Colon (tissue), 2 donors: ENCODE results near the gene EARS2.
"Not testable (repeated sequence)": the region's sequence is repeated elsewhere in the genome, so short reads cannot be mapped to it uniquely, and the experiment has no call there.

Source experiments
- FAIRE-seq: peaks from 2 replicates; lab custom pipeline; 2012; peaks lifted over from hg19 to GRCh38; lab: Jason Lieb, UNC
- donor health status: control.
- donor health status: control.

The EARS2 gene

DNA sequence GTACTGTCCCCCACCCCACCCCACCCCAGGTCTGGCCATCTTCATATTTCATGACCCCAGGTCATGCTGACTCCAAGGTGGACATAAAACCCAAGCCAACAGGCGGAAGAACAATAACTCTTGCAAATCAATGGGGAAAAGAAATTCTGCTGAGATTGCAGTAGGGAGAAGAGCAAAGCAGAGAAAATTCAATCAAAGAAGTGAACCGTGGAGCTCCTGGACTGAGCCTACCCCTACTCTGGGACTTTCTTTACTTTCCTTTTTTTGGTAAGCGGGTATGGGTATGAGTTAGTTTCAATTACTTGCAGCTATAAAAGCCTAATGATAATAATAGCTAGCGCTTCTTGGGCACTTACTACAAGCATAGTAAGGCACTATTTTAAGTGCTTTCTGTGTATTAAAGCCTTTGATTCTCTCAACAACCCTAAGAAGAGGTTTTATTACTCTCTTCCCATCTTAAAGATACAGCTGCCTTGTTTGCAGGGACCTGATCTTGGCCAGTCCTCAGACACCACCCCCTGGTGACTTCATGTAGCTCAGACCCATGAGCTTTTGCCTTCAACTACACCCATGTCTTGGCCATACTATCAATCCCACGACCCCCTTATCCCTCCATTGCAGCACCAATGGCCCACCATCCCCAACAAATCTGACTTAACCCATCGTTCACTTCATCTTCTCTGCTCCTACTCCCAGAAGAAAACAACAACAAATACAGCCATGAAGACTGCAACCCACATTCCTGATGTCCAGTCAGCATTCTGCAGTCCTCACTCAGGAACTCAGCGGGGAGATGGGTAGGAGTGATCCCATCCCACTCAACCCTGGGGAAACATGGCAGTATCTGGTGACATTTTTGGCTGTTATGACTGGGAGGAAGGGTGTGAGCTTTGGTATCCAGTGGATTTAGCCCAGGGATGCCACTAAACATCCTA is 51.2 kb downstream of the EARS2 start:
- no peak for FAIRE-seq

DNA sequence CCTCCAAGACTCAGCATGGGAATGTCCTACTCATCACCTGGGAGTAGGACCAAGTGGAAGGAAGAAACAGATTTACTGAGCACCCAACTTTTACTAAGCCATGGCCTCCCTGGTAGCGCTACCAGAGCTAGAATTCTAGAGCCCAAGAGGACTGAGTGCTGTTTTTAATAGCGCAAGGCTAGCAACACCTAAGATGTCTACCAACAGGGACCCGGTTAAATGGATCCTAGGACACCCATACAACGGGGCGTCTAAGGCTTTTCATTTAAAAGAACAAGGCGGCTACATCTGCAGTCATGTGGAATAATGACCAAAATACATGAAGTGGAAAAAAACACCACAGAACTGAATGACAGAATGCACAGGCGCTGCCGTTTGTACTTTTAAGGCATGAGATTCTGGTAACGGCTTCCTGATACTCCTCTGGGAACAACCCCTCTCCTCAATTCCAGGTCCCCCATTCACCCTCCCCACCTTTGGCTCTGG is 51.9 kb downstream of the EARS2 start:
- no peak for FAIRE-seq

GRCh38 chr16:23504453-23505179 is 52.5 kb downstream of the EARS2 start:
- no peak for FAIRE-seq

DNA sequence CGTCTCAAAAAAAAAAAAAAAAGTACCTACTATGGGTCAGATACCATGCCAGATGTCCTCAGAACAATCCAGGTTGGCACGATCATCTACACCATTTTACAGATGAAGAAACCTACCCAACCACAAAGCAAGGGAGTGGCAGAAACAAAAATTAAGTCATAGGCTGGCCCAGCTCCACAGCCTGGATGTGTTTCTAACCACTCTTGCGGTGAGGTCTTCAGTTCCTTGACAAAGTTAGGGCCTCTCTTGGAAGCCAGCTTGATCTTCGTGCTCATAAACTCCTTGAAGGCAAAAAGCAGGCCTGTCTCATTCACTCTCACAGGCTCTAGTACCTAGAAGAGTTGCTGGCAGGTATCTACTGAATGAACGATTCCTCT is 53.1 kb downstream of the EARS2 start:
- no peak for FAIRE-seq

DNA sequence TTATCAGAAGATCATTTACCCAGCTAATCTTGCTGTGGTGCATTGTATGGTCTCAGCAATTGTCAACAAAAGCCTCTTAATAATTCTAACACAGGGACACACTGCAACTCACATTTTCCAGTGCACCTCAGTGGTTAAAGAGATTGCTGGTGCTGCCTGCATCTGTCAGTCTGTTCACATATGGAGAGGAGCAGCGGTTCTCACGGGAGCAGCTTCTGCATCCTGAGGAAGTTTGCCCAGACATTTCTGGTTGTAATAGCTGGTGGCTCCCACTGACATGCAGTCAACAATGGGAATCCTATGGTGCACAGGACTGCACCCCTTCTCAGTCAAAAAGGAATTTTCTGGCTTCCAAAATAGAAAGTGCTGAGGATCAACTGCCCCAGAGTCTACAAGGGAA is 54.7 kb downstream of the EARS2 start:
- FAIRE-seq = no peak

GRCh38 chr16:23501291-23501690 is 55.9 kb downstream of the EARS2 start:
- FAIRE-seq = no peak

DNA sequence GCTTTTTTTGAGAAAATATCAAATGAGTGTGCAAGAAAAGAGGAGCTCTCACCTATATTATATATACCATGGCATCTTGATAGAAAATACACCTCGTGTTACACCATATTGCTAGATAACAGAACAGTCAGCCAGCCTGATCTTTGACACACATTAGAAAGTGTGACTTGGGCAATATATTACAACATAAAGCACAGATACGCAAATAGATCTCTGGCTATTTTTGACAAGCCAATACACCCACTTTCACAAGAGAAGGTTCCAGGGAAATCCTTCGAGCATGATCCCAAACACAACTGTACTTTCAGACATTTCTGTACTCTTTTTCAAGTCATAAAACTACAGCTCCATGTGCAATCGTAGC is 56.3 kb downstream of the EARS2 start:
- no peak for FAIRE-seq

GRCh38 chr16:23500212-23500861 is 56.8 kb downstream of the EARS2 start:
- no peak for FAIRE-seq

GRCh38 chr16:23499801-23500200 is 57.3 kb downstream of the EARS2 start:
- FAIRE-seq = no peak

- no peak for FAIRE-seq
These were observed 58.3 kb downstream of the EARS2 start for GRCh38 chr16:23498863-23499262.

DNA sequence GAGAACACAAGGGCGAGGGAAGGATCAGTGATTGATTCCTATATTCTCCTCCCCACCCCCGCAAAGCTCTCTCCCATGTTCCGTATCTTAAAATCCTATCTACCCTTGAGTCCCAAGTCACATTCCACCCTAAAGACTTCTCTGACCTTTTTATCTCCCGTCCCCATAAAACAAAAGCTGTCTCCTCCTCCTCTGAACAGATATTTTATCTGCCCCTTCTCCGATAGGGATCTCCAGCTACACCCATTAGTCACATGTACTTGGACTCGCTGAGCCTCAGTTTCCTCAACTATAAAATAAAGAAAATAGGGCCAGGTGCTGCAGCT is 59.6 kb downstream of the EARS2 start:
- no peak for FAIRE-seq

DNA sequence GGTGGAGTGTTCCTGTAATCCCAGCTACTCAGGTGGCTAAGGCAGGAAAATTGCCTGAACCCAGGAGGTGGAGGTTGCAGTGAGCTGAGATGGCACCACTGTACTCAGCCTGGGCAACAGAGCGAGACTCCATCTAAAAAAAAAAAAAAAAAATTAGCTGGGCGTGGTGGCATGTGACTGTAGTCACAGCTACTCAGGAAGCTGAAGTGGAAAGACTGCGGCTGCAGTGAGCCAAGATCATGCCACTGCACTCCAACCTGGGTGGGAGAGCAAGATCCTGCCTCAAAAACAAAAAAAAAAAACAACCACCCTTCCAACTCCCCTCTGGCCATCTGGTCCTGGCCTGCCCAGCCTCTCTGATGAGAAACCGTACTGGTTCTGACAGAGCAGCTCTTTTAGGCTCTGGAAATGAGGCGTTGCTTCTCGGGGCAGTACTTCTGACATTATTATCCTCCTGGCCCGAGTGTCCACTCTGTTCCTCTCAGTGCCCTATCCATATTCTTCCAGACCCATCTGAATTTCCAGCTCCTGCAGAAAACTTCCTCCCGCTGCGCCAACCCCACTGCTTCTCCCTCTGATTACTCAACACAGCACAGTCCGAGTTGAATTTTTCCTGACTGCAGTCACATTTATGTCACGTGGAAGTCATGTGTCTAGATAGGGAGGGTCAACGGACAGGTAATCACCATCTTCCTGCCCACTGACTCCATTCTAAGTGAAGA is 60.2 kb downstream of the EARS2 start:
- no peak for FAIRE-seq

GRCh38 chr16:23495671-23496070 is 61.5 kb downstream of the EARS2 start:
- no peak for FAIRE-seq

DNA sequence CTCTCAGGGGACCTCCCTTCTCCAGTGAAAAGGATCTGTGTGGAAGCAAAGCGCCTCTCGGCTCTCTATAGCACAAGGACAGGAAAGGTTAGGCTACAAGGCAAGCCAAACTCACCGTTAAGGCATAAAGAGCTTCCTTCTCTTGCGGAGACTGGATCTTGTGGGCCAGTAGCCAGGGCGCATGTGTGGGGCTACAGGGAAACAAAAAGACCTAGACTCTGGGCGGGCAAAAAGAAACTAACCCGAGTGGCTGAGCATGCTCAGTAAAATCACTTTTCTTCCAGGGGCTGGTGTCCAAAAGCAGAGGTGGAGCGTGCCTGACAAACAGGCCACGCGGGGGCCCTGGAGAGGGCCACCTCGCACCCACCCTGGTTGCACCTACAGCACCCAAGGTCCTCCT is 63.0 kb downstream of the EARS2 start:
- FAIRE-seq = no peak

GRCh38 chr16:23491490-23492391 is 65.4 kb downstream of the EARS2 start:
- no peak for FAIRE-seq

GRCh38 chr16:23486480-23486879 is 70.7 kb downstream of the EARS2 start:
- no peak for FAIRE-seq

DNA sequence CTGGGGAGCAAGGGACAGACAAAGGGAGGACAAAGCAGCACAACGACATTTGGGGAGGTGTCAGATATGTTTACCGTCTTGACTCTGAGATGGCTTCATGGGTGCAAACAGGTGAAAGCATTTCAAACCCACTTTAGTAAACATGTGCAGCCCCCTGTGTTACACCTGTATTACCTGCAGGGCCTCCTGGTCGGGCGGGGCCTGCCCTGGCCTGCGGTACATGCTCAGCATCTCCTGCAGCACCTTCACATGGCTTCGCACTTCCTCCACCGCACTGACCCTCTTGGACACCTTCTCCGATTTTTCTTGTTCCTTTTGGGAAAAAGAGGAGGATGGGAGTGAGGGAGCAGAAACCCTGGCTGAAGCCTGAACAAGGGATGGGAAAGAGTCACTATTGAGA is 71.3 kb downstream of the EARS2 start:
- no peak for FAIRE-seq

GRCh38 chr16:23485257-23485614 is 71.9 kb downstream of the EARS2 start:
- FAIRE-seq = no peak

GRCh38 chr16:23484510-23485256 is 72.5 kb downstream of the EARS2 start:
- FAIRE-seq = no peak

- not testable (repeated sequence) for FAIRE-seq
These were observed 73.7 kb downstream of the EARS2 start for GRCh38 chr16:23483492-23483891.

GRCh38 chr16:23482778-23483177 is 74.4 kb downstream of the EARS2 start:
- FAIRE-seq = no peak
